GM19324 (cell line): ENCODE data around the gene HTRA3.

Experiments used
- ATAC-seq: cut with Tn5 transposase; IDR thresholded peaks from one replicate; pipeline ENCODE4 v1.9.1; 2021; ENCODE audit warnings: mild to moderate bottlenecking, moderate library complexity; ENCODE audit not compliant: unreplicated experiment, low FRiP score

HTRA3 gene

GRCh38 chr4:8321771-8322170, 52.2 kb downstream of the HTRA3 start:
- ATAC-seq, result no peak

GRCh38 chr4:8322794-8323704, 53.5 kb downstream of the HTRA3 start:
- ATAC-seq, result no peak

- no peak for ATAC-seq
Observed at GRCh38 chr4:8323947-8324555, 54.5 kb downstream of the HTRA3 start.

GRCh38 chr4:8324640-8325239, 55.2 kb downstream of the HTRA3 start:
- no peak for ATAC-seq

- no peak for ATAC-seq
Observed at GRCh38 chr4:8325291-8325973, 55.9 kb downstream of the HTRA3 start.

- no peak for ATAC-seq
Observed at GRCh38 chr4:8326206-8326605, 56.7 kb downstream of the HTRA3 start.

- ATAC-seq, result no peak
Observed at GRCh38 chr4:8328456-8328855, 58.9 kb downstream of the HTRA3 start.

- no peak for ATAC-seq
Observed at GRCh38 chr4:8328866-8329559, 59.5 kb downstream of the HTRA3 start.

- no peak for ATAC-seq
Observed at GRCh38 chr4:8329560-8329858, 60.0 kb downstream of the HTRA3 start.

- no peak for ATAC-seq
Observed at GRCh38 chr4:8329859-8330761, 60.6 kb downstream of the HTRA3 start.

GRCh38 chr4:8330821-8331574, 61.4 kb downstream of the HTRA3 start:
- no peak for ATAC-seq

GRCh38 chr4:8331575-8331955, 62.0 kb downstream of the HTRA3 start:
- no peak for ATAC-seq

- ATAC-seq, result no peak
Observed at GRCh38 chr4:8332038-8332857, 62.7 kb downstream of the HTRA3 start.

GRCh38 chr4:8332891-8333331, 63.4 kb downstream of the HTRA3 start:
- no peak for ATAC-seq

- ATAC-seq, result no peak
Observed at GRCh38 chr4:8333726-8334460, 64.3 kb downstream of the HTRA3 start.

- no peak for ATAC-seq
Observed at GRCh38 chr4:8334786-8335460, 65.4 kb downstream of the HTRA3 start.

- no peak for ATAC-seq
Observed at GRCh38 chr4:8335848-8336247, 66.3 kb downstream of the HTRA3 start.
